Activated T-helper 9 cell treated with anti-CD3 and anti-CD28 coated beads, Interleukin-2, amount 50 U/mL, for 16 hours (primary cell): Measurements from ENCODE around the gene SPATA4.
"Not testable (repeated sequence)": the region's sequence is repeated elsewhere in the genome, so short reads cannot be mapped to it uniquely, and the experiment has no call there.

ENCODE experiments used
- DNase-seq: peaks from one replicate; pipeline ENCODE4 v3.0.0-alpha.2; 2020; ENCODE audit warnings: low read depth

Gene SPATA4

DNA sequence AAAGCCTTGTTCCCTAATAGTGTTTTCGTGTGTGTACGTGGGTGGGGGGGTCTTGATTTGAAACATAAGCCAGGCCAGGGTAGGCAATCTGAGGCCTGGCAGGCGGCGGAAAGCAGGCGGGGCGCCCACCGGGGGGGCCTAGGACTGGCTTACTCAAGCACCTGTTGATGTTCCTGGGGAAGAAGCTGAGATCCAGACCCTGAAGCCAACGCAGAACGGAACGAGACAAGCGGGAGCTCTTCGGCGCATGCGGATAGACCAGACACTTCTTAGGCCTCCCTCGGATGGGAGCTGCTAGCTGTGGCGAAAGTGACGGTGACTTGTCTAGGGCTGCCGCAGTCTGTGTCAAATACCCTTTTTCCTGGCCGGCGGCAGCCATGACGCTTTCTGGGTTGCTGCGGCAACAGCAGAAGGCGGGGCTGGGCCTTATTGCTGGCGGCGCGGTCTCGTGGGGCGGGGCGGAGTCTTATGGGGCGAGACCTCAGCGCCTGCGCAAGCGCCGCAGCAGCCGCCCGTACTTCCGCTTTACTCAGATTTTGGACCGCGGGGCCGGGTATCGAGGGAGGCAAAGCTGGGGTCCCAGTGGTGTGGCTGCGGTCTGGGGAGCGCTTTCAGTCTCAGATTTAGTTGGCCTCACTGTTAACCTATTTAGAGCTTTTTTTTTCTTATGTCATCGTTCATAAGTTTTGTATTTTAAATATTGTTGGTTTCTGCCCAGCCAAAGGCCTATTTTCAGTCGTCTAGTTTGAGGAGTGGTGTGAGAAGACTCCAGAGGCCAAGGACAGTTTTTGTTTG lies at the start of gene SPATA4:
Gene SPATA4 (minus strand): TSS at position 402 of the 795 bp plus-strand sequence. CDS start 23 bp downstream, at position 379.
- DNase-seq = peak; percentile 90

DNA sequence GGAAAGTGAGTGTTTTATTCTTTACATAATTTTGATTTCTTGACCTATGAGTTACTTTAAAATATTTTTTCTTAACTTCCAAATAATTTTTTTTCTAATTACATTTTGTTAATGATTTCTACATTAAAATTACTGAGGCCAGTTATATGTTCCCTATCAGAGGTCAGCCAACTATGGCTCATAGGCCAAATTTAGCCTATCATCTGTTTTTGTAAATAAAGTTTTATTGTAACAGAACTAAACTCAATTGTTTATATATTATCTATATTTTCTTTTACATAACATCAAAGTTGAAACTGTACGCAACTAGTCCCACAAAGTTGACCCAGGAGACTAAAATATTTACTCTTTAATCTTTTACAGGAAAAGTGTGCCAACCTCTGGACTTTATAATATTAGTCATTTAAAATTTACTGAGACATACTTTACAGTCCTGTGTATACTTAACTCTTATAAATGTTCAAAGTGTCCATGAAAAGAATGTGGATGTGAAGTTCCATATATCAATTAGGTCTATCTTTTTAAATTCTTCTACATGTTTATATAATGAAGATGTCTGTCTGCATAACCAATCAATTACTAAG lies 47.5 kb upstream of the SPATA4 start:
- no peak for DNase-seq

DNA sequence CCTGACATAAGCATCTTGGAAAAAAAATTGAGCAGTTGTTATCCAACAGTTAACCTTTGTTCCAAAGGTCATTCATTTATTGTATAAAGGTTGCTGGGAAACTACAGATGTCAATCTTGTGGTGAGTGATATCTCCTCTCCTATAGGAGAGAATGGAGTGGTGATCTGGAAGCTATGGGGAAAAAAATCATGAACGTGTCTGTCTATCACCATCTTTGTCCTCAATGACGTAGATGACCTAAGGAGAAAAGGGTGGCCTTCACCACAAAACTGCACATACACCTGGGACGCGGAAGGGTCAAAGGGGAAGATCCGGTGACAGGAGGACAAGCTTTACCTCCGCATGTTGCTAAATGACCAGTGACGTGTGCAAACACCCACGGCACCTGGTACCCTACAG lies 46.3 kb upstream of the SPATA4 start:
- DNase-seq = no peak

DNA sequence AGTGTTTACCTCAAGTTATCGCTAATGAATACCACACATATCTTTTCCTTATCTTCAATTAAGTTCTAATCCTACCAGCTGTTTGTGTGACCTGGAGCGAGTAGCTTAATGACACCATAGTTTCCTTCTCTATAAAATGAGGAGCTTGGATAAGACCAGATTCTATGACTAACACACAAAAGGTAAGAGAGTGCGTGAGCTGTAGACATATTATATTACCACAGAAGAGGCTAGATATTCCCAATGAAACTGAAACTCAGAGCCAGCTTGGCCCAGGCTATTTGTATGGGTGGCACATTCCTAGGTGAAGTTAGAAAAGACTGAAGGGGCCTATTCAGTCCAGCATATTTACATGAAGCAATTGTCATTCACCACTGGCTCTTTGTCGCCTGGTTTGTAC lies 43.4 kb upstream of the SPATA4 start:
- DNase-seq = no peak

DNA sequence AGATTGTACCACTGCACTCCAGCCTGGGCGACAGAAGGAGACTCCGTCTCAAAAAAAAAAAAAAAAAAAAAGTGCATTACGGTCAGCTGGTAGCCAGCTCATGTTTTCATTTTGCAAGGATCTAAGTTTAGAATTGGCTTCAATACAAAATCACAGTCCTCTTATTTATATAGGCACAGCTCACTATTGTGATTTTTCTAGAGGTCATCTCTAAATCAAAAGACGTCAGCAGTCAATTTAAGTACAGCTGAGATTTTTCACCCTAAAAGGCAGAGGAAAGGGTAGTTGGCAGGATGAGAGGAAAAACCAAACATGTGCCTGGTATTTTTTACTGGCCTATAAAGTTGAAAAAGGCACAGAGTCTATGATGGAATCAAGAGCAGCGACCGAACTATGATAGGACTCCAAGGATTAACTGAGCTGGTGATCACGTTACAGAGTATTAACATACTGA lies 42.8 kb upstream of the SPATA4 start:
- no peak for DNase-seq

DNA sequence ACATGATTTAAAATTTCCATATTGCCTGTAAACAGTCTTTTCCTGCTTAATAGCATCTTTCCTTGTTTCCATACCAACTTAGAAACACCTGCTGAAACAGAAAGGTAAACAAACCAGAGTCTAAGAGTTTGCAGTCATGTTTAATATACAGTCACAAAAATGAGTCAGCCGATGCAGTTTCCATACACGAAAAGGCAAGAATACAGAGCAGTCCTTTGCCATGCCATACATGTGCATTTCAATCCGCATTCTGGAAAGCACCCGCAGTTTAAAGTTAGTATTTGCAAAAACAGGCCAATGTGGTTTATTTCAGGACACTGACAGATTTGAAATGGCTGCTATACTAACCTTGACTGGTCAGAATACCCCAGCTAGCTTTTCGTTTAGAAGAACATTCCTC lies 41.6 kb upstream of the SPATA4 start:
- no peak for DNase-seq

DNA sequence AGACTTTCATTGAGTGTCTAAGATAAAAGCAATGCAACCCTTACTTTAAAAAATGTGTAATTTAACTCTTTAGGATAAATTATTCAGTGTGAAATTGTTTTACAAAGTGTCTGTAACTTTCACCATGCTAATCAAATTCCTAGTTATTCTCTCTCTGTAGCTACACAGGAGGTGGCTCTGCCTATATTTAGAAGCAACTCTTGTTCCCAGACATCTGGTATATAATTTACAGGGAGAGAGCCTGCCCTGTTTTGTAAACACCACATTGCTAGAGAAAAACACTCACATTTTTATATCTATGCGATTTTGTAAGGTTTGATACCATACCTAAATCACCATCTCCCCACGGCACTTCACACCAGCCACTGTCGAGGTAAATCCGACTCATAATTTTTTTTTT lies 35.5 kb upstream of the SPATA4 start:
- DNase-seq = no peak

DNA sequence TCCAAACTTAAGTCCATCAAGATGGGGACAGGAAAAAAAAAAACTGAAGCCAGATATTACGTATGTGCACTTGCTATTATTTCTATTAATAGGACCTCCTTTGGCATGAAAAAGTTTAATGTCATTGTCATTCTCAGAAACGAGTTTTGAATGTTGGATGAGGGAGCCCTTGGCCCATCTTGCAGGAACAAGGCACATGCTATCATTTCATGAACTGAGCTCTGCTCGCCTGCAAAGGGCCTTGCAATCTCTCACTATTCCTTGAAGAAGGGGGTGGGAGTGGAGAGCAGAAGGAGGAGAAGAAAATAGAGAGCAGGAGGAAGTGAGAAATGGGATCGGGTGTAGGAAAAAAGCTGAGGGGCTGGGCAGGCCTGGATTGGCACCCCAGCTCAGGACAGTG lies 34.3 kb upstream of the SPATA4 start:
- DNase-seq = no peak

DNA sequence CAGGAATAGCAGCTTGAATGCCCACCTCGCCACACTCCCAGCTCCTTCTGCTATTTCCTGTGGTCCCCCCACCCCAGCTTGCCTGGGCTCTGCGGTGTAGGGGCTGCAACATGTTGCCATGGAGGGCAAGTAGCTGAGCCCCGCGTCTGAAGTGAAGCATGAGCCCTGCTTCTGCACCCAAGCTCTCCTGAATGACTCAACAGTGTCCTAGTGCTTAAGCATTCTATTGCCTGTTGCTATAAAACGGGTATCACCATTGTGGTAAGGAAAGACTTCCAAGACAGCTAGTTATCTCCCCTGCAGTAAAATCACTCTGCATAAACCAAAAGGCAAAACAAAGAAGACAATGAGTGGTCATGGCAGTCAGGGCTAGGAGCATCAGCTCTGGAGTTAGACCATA lies 31.4 kb upstream of the SPATA4 start:
- no peak for DNase-seq

DNA sequence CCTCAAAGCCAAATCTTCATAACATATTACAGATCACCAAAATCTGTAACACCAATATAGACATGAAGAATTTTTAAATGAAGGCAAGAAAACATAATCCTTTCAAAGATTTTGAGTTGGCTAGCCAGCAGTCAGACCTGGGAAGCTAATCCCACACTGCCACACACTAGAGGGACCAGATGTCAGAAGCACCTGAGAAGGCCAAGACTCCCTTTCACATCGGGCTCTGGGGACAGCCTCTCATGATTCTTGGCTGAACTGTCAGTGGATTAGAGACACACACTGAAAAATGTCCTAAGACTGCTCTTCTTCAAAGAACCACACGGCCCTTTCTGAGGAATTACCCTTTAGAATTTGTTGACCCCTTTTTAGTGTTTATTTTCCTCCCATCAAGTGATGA lies 28.2 kb upstream of the SPATA4 start:
- no peak for DNase-seq

DNA sequence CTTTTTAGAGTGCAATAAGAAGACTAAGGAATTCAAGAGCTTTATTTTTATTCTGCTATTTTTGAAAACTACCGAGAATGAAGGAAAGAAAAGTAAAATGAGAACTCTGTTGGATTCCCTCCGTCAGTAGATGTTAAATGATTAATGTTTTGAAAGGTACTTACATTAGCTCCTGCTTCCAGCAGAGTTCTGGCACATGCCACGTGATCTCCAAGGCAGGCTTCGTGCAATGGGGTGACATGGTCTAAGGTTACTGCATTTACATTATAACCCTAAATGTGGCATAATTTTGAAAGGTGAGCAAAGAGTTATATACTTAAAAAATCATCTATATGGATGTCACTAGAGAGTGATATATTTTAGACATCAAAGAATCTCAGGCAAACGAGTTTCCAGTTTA lies 26.8 kb upstream of the SPATA4 start:
- no peak for DNase-seq

DNA sequence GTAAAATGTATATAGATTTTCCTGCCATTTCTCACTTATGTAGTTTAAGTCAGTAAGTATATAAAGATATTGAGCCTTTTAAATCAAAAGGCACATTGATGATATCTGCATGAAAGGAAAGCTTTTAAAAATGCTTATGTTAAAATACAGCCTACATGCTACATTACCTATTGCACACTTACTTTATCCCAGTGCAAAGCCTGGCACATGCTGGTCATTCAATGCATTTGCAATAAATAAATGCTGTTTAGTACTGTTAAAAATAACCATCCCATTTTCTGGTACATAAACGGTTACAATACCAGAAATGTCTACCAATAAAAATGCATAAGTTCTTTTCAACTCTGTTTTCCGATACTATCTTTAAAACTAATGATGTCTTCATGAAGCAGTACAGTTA lies 22.1 kb upstream of the SPATA4 start:
- DNase-seq = no peak

DNA sequence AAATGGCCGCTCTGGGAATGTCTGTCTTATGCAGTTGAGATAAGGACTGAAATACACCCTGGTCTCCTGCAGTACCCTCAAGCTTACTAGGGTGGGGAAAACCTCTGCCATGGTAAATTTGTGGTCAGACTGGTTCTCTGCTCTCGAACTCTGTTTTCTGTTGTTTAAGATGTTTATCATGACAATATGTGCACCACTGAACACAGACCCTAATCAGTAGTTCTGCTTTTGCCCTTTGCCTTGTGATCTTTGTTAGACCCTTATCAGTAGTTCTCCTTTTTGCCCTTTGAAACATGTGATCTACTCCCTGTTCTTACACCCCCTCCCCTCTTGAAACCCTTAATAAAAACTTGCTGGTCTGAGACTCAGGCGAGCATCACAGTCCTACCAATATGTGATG lies 17.0 kb upstream of the SPATA4 start:
- not testable (repeated sequence) for DNase-seq

DNA sequence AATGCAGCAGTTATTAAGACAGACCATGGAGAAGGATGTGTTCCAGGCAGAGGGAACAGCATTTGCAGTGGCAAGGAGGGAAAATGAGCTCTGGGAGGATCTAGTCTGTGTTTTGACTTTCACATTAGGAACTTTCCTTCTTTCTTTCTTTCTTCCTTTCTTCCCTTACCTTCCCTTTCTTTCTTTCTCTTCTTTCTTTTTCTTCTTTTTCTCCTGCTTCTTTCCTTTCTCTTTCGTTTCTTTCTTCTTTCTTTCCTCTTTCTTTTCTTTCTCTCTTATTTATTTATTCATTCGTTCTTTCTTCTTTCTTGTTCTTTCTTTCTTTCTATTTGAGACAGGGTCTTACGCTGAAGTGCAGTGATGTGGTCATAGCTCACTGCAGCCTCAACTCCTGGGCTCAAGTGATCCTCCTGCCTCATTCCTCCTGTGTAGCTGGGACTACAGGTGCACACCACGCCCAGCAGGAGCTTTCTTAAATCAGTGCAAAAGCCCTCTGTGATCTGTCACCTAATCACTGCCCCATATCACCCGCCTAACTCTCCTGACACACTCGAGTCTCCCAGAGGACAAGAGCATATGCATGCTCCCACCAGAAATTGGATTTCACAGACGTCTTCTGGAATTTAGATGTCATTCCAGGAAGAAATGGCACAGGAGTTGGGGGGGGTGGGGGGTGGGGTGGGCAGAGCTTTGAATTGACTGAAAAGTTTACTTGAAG lies 15.4 kb upstream of the SPATA4 start:
- DNase-seq = no peak

DNA sequence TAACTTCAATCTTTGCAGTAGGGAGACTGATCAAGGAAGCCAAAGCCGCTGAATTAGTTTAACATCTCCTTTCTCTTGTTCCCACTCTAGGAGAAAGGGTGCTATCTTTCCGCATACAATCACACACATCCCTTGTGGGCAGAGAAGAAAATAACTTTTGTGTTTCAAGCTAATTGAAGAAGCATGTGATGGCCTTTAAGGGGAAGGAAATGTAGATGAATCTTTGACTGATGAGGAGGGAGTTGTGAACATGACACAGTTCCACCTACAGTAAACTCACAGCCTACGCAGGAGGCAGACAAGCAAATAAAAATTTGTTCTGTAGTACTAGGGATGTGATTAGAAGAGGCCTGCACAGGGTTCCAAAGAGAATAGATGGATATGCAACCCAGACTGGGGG lies 14.7 kb upstream of the SPATA4 start:
- no peak for DNase-seq

DNA sequence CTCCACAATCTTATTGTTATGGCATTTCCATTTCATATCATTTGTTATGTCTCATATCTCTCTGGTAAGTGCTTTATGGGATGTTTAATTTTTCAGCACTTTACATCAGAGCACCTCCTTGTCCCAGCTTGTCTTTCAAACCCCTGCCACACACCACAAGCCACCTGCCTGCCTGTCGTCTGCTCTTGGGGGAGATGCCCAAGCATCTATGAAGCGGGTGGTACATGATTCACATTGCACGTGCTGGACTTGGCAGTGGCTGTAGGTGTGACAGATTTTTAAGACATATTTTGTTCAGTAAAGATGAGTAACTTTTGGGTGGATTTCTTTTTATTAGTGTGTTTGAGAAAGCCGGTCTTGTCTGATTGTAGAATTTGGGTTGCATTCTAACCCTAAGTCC lies 14.2 kb upstream of the SPATA4 start:
- no peak for DNase-seq

DNA sequence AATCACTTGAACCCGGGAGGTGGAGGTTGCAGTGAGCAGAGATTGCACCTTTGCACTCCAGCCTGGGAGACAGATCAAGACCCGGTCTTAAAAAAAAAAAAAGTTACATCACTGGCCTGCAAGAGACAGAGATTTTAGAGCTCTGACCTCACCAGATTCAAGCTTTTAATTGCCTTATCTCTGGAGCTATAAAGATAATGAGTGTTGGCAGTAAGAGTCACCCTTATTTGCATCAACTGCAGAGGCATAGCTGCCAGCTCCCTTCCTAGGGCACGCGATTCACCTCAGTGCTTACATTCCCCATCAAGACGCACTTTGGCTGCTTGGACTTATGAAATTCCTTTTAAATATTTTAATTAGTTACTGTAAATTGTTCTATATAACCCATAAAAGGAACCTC lies 12.5 kb upstream of the SPATA4 start:
- DNase-seq = no peak

DNA sequence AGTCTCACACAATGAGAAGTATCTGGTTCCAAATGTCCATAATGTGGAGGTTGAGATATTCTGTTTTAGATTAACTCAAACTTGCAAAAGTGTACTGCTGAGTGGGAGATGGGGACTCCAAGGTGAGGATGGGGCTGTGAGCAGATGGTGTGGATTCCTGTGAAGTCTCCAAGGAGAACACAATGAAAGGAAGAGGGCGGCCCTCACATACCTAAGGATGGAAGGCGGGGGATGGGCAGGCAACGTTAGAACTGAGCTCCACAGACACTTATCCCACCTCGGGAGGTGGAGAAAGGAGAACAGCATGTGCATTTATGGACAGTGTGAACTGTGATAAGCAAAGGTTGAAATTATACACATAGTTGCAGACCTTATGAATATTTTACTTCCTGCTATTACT lies 9.9 kb upstream of the SPATA4 start:
- no peak for DNase-seq

DNA sequence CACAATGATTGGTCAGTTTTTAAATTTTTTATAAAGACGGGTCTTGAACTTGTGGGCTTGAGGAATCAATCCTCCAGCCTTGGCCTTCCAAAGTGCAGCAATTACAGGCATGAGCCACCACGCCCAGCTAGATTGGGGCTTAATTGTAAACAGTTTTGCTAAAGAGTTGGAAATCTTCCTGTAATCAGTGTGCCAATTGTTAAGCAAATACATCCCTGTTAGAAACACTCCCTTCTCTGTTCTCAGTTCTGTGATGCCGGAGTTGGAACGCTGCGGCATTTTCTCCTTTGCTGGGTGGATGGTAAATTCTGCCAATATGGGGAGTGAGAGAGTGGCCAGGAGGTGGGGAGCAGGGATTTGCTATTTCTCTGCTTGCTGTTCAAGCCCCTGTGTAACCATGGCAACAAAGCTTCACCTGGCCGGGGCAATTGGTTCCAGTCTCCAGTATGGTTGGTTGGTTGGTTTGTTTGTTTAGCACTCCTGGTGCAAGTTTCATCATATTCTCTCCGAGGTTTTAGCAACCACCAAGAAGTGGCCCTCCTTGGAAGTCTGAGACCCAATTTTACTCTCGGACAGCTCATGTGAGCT lies 3.0 kb upstream of the SPATA4 start:
- DNase-seq = no peak

DNA sequence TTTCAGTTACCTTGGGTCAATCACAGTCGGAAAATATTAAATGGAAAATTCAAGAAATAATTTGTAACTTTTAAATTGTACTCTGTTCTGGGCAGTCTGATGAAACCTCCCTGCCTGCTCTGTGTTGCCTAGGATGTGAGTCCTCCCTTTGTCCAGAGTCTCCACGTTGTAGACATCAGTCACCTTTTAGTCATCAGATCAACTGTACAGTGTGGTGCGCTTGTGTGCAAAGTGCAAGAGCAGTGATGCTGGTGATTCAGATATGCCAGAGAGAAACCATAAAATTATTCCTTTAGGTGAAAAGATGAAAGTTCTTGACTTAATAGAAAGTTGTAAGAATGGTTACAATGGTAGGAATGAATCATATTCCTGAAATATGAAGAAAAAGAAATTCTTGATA lies 1.4 kb downstream of the SPATA4 start:
- DNase-seq = peak; percentile 7

DNA sequence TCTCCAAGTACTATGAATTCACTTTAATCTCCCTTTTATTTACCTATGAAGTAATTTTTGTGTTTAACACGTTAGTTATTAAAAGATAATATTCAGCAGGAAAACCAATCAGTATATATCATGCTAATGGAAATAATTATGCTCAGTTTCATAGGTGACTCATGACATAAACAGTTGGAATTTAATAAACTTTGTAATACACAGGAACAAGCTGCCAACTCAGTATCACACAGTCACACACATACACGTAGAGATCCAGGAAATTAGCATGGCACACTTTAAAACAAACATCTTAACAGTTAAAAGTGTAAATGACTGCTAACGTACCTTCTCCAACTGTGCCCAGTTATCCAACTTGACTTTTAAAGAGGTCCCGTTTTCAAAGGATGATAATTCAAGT lies 2.3 kb downstream of the SPATA4 start:
- no peak for DNase-seq

DNA sequence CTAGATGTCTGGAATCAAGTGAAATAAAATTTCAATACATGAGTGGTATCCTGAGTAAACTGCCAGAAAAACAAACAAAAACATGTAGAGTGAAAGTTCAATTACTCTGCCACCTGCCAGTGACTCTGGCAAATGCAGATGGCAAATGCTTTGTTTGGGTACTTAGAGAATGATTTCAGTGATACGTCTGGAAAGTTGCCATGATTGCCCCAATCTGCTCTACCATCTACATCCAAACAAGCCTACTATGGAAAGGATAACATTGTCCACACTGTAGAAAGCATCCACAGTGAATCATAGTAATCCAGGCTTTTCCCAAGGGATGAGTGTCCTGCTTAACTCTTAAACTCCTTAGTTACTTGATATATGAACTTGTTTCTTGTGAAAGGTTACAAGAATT lies 3.4 kb downstream of the SPATA4 start:
- DNase-seq = no peak
